GM12878 (cell line): ENCODE data around the gene HOXD13. TPM values are rescaled to one million over a fixed set of nuclear protein-coding genes. Genes with fewer than 3 reads are reported as not detected.

ENCODE experiments used
- ATAC-seq: fragments of 200-7000 bp; cut with Tn5 transposase; 3 replicates; pipeline ENCODE4 v1.9.1; 2020; ENCODE audit warnings: mild to moderate bottlenecking, moderate library complexity
- BruUV-seq: library from RNA; stranded (reverse); fragments of 400-500 nt; replicated peaks from 2 replicates; lab custom pipeline; 2021; lab: Mats Ljungman, UMichigan
- CTCF ChIA-PET: fragments of 300-600 bp; sonication (Branson Sonifier 250); formaldehyde crosslinking; extraction: SDS; loops from one replicate; lab custom pipeline; 2021; ENCODE audit warnings: inconsistent platforms; lab: Yijun Ruan, JAX
- POLR2A ChIA-PET: fragments of 350-600 bp; formaldehyde crosslinking; extraction: SDS; loops from one replicate; lab custom pipeline; 2021; ENCODE audit warnings: inconsistent platforms; lab: Charles Lee
- RAD21 ChIA-PET: fragments of 300-600 bp; sonication (Branson Sonifier 250); formaldehyde crosslinking; loops from one replicate; lab custom pipeline; 2023; ENCODE audit warnings: antibody characterized with exemption; ENCODE audit not compliant: unreplicated experiment; lab: Charles Lee
- SMC1A ChIA-PET: fragments of 300-600 bp; sonication (Branson Sonifier 250); formaldehyde crosslinking; loops from one replicate; lab custom pipeline; 2023; ENCODE audit not compliant: unreplicated experiment, uncharacterized antibody; lab: Charles Lee
- DNase-seq: peaks from one replicate; pipeline ENCODE4 v3.0.0-alpha.2; 2011; ENCODE audit warnings: low read depth, low spot score
- FAIRE-seq: peaks from 3 replicates; lab custom pipeline; 2011; peaks lifted over from hg19 to GRCh38; lab: Jason Lieb, UNC
- H2AFZ ChIP-seq: 2 replicates; pipeline ENCODE4 v1.6.0; 2011; ENCODE audit warnings: low read depth, low read length, control low read depth; ENCODE audit not compliant: control insufficient read depth
- H3K27ac ChIP-seq: 2 replicates; pipeline ENCODE4 v1.5.1; 2011; ENCODE audit warnings: control low read depth; ENCODE audit not compliant: control insufficient read depth, insufficient read depth
- H3K27me3 ChIP-seq, 2 experiments: replicated peaks in 1 of 2; 2 replicates each; pipeline versions ENCODE4 v1.6.0 to v1.6.1; 2011; ENCODE audit warnings: low read length in 1 of 2; ENCODE audit not compliant: control insufficient read depth in 2 of 2, insufficient read depth in 2 of 2
- H3K36me3 ChIP-seq, 2 experiments: 2 replicates each; pipeline ENCODE4 v1.5.1; 2011; ENCODE audit warnings: low read length in 1 of 2; ENCODE audit not compliant: control insufficient read depth in 2 of 2, insufficient read depth in 2 of 2
- H3K4me1 ChIP-seq: 2 replicates; pipeline ENCODE4 v1.6.1; 2011; ENCODE audit warnings: mild to moderate bottlenecking, low read length, moderate library complexity, mixed read lengths; ENCODE audit not compliant: control insufficient read depth, insufficient read depth
- H3K4me2 ChIP-seq: 2 replicates; pipeline ENCODE4 v1.6.0; 2011; ENCODE audit warnings: control low read depth; ENCODE audit not compliant: control insufficient read depth, insufficient read depth
- H3K4me3 ChIP-seq: fragments of 200-600 bp; sonication (generic); 2 replicates; pipeline ENCODE4 v1.5.1; 2016
- H3K79me2 ChIP-seq: 2 replicates; pipeline ENCODE4 v1.6.0; 2011; ENCODE audit warnings: low read length; ENCODE audit not compliant: control insufficient read depth, insufficient read depth
- H3K9ac ChIP-seq: 2 replicates; pipeline ENCODE4 v1.8.0; 2011; ENCODE audit warnings: low read length, control low read depth, mixed read lengths; ENCODE audit not compliant: control insufficient read depth, insufficient read depth
- H3K9me3 ChIP-seq: replicated peaks from 3 replicates; pipeline ENCODE4 v1.5.1; 2011; ENCODE audit warnings: mild to moderate bottlenecking, low read length; ENCODE audit not compliant: control insufficient read depth, insufficient read depth
- H4K20me1 ChIP-seq: 2 replicates; pipeline ENCODE4 v1.6.0; 2011; ENCODE audit not compliant: control insufficient read depth, insufficient read depth
- CHD1 ChIP-seq: IDR thresholded peaks from 2 replicates; pipeline ENCODE4 v1.6.1; 2012; ENCODE audit warnings: low read depth, low read length, improper control_type of control experiment
- DPF2 ChIP-seq: fragments of 450-650 bp; IDR thresholded peaks from 2 replicates; pipeline ENCODE4 v1.6.1; 2017; ENCODE audit warnings: mild to moderate bottlenecking
- EED ChIP-seq: sonication (generic); IDR thresholded peaks from 2 replicates; pipeline ENCODE4 v1.6.1; 2016; ENCODE audit warnings: antibody characterized with exemption, low read depth
- PRDM15 ChIP-seq: fragments of 450-650 bp; formaldehyde crosslinking; IDR thresholded peaks from 2 replicates; pipeline ENCODE4 v1.4.0; 2020; ENCODE audit warnings: mild to moderate bottlenecking, moderate library complexity
- RAD51 ChIP-seq: fragments of 450-650 bp; IDR thresholded peaks from 2 replicates; pipeline ENCODE4 v1.6.1; 2016; ENCODE audit warnings: moderate library complexity, mild to moderate bottlenecking, inconsistent platforms
- RBBP5 ChIP-seq: fragments of 200-600 bp; sonication (generic); conservative IDR thresholded peaks from 2 replicates; pipeline ENCODE4 v1.6.1; 2016
- RELB ChIP-seq: fragments of 450-650 bp; IDR thresholded peaks from 2 replicates; pipeline ENCODE4 v1.6.1; 2017; ENCODE audit warnings: low read depth, mild to moderate bottlenecking, moderate library complexity
- YBX1 ChIP-seq: fragments of 450-650 bp; IDR thresholded peaks from 2 replicates; pipeline ENCODE4 v1.6.1; 2016; ENCODE audit warnings: antibody characterized with exemption
- in situ Hi-C: fragments of 300-500 bp; cut with MboI; formaldehyde crosslinking; loops from 9 replicates; pipeline ENCODE4 v1.14.3; 2018; ENCODE audit warnings: mixed read lengths
- intact Hi-C: fragments of 100-400 bp; cut with micrococcal nuclease; formaldehyde crosslinking; loops from one replicate; pipeline ENCODE4 v1.14.2; 2022; ENCODE audit not compliant: unreplicated experiment
- polyA plus RNA-seq, 11 experiments: library from polyadenylated mRNA; depleted of rRNA in 4 of 11; unstranded in 6 of 11; stranded (reverse) in 5 of 11; fragments of >200 nt; fragmentation: Nextera tagmentation in 4 of 11; fragmentation: Illumina TruSeq in 1 of 11; extraction: Ambion mirVana in 4 of 11; extraction: Trizol in 1 of 11; gene quantifications; 1 replicate in 1 of 11; 2 replicates in 10 of 11; pipeline versions ENCODE4 v1.2.1 to v1.2.3, GENCODE V29; 2011 to 2016; ENCODE audit warnings: inconsistent platforms in 2 of 11, missing spikeins in 2 of 11, low read depth in 1 of 11
- total RNA-seq, 4 experiments: library from RNA; depleted of rRNA in 3 of 4; stranded (reverse); fragments of >200 nt in 3 of 4; fragmentation: Illumina TruSeq in 1 of 4; extraction: Trizol in 1 of 4; gene quantifications; 2 replicates each; pipeline versions ENCODE4 v1.2.1 to v1.2.3, GENCODE V29; 2013 to 2021

Gene HOXD13
- total and polyA plus RNA-seq, 10 of the 15 experiments (the other 5 are each of a cell fraction or from before 2014, with no cell fraction given) = not detected

- Histone ChIP-seq H3K4me3 (no peak overlapping the region), H2AFZ (no peak overlapping the region), H3K9ac (no peak overlapping the region), H3K36me3 (no peaks in the 10 kb centered on the region), H3K4me2 (no peak overlapping the region), H3K27me3 (peaks cover 14 to 28% of the 10 kb centered on the region in 2 experiments), H4K20me1 (no peaks in the 10 kb centered on the region), H3K4me1 (no peaks in the 10 kb centered on the region), H3K27ac (no peak overlapping the region), H3K79me2 (no peaks in the 10 kb centered on the region), H3K9me3 (no peaks in the 10 kb centered on the region; the same call in 2 of the 3 replicates)
- in situ Hi-C loops = no loop called here
- no TSS peak for BruUV-seq
- ATAC-seq (no peak), FAIRE-seq (no peak), DNase-seq (no peak)
- intact Hi-C loops = loop anchor here (10.0 kb wide), 1 partner anchor 205 kb away; no protein-coding TSS in a partner anchor
- POLR2A ChIA-PET = no interaction called here
- SMC1A ChIA-PET = no interaction called here
- CTCF ChIA-PET = interaction anchor here (1.3 to 2.2 kb wide), 3 partner anchors 8 to 839 kb away, joined by 3 to 10 read pairs (median 4); no protein-coding TSS in a partner anchor
- TF ChIP-seq RELB = no peak
- TF ChIP-seq DPF2 = no peak
- no peak for TF ChIP-seq YBX1
- TF ChIP-seq RAD51 = no peak
- TF ChIP-seq EED = no peak
- no peak for TF ChIP-seq PRDM15
- TF ChIP-seq CHD1 = no peak
- TF ChIP-seq RBBP5 = no peak
- RAD21 ChIA-PET = no interaction called here
Measured at GRCh38 chr2:176089843-176090395, 2.6 kb upstream of the HOXD13 start.
